Natural killer cell (primary cell): ENCODE data around the gene MAP3K1. TPM values are rescaled to one million over a fixed set of nuclear protein-coding genes. Genes with fewer than 3 reads are reported as not detected.
A peak's percentile ranks its signal among the peaks of the same experiment; 100 is the strongest.

Experiments used
- ATAC-seq, 3 donors: fragments of 150-1000 bp in 2 of 3; fragments of 200-7000 bp in 1 of 3; cut with Tn5 transposase; 1 replicate in 1 of 3; 2 replicates in 2 of 3; pipeline ENCODE4 v1.10.0; 2021; ENCODE audit warnings: mild to moderate bottlenecking in 2 of 3, moderate library complexity in 2 of 3
- DNase-seq, 2 donors: peaks; one replicate each; pipeline versions ENCODE4 v3.0.0 to v3.0.0-alpha.2; 2013 to 2021; ENCODE audit warnings: mixed read lengths in 1 of 2
- H3K27ac ChIP-seq: one replicate; pipeline ENCODE4 v1.5.1; 2013; ENCODE audit warnings: mild to moderate bottlenecking, low read length
- H3K27me3 ChIP-seq: one replicate; pipeline ENCODE4 v1.6.1; 2013; ENCODE audit warnings: low read length; ENCODE audit not compliant: control insufficient read depth, insufficient read depth
- H3K36me3 ChIP-seq: one replicate; pipeline ENCODE4 v1.6.1; 2013; ENCODE audit warnings: low read length; ENCODE audit not compliant: control insufficient read depth, insufficient read depth
- H3K4me1 ChIP-seq: one replicate; pipeline ENCODE4 v1.6.1; 2013; ENCODE audit warnings: low read length; ENCODE audit not compliant: control insufficient read depth, insufficient read depth
- H3K4me3 ChIP-seq: one replicate; pipeline ENCODE4 v1.5.1; 2013; ENCODE audit warnings: low read length
- H3K9me3 ChIP-seq: one replicate; pipeline ENCODE4 v1.6.1; 2013; ENCODE audit warnings: low read length; ENCODE audit not compliant: control insufficient read depth, insufficient read depth
- H3K27ac Mint-ChIP-seq, 2 donors: one replicate each; pipeline ENCODE4 v1.8.0; 2022; ENCODE audit warnings: mild to moderate bottlenecking in 2 of 2, mixed read lengths in 2 of 2, moderate library complexity in 1 of 2
- H3K27me3 Mint-ChIP-seq, 2 donors: one replicate each; pipeline ENCODE4 v1.8.0; 2022; ENCODE audit warnings: low read depth in 2 of 2, mixed read lengths in 2 of 2
- H3K36me3 Mint-ChIP-seq: one replicate; pipeline ENCODE4 v1.8.0; 2022; ENCODE audit warnings: mixed read lengths
- H3K4me1 Mint-ChIP-seq, 2 donors: one replicate each; pipeline ENCODE4 v1.8.0; 2022; ENCODE audit warnings: mixed read lengths in 2 of 2
- H3K4me3 Mint-ChIP-seq: one replicate; pipeline ENCODE4 v1.8.0; 2022; ENCODE audit warnings: mild to moderate bottlenecking, moderate library complexity, mixed read lengths
- H3K9me3 Mint-ChIP-seq, 2 donors: one replicate each; pipeline ENCODE4 v1.8.0; 2022; ENCODE audit warnings: mixed read lengths in 2 of 2
- CTCF ChIP-seq: fragments of 200-600 bp; IDR thresholded peaks from one replicate; pipeline ENCODE4 v1.8.0; 2022; ENCODE audit warnings: antibody characterized with exemption
- WGBS: methylation state at CpG from one replicate; pipeline ENCODE4 v1.1.7; 2013; ENCODE audit warnings: missing lambda C conversion rate; ENCODE audit not compliant: insufficient coverage; 5-methylcytosine and 5-hydroxymethylcytosine counted together
- intact Hi-C: fragments of 100-400 bp; cut with micrococcal nuclease; formaldehyde crosslinking; loops from one replicate; pipeline ENCODE4 v1.14.2; 2022
- total RNA-seq, 4 donors: library from RNA; stranded (reverse); fragments of 120-200 nt in 1 of 4; gene quantifications; one replicate each; pipeline versions ENCODE4 v1.2.3 to v1.2.4, GENCODE V29; 2013 to 2022

Gene MAP3K1
- total RNA-seq, 3 donors from 2014 or later (not counting 1 experiment from before 2014, with no cell fraction given): 27.8 to 35.7 (median 35.5) TPM

DNA sequence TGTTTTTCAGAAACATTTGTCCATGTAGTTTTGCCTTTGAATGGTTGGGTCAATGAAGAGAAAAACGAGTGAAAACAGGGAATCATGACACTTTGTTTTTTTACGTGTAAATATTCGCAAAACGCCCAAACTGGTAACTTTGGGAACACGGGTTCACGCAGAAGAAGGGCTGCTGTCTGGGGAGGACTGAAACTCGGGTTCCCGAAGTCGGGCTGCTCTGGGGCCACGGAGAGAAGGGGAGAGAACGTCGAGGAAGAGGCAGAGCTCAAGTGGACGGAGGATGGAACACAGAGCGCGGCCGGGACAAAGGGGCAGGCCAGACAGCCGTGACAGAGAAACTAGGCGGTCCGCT, 93.6 kb downstream of the MAP3K1 start:
- H3K9me3 ChIP-seq: no peaks in the 10 kb centered on the region
- peak overlapping the region; percentile 78 for H3K27ac ChIP-seq
- Mint-ChIP-seq H3K4me1 (peaks cover 21 to 23% of the 10 kb centered on the region in 2 donors), H3K27me3 (peaks cover 0 to 2% of the 10 kb centered on the region in 2 donors), H3K4me3 (peak overlapping the region; percentile 99), H3K27ac (peak overlapping the region; percentile 90 to 93), H3K9me3 (no peaks in the 10 kb centered on the region), H3K36me3 (no peaks in the 10 kb centered on the region)
- DNase-seq (no peak), ATAC-seq (peak; percentile 36 to 52 (median 37))
- intact Hi-C loops: loop anchor here (2.0 to 5.0 kb wide), 3 partner anchors 44 to 1553 kb away; partner anchors contain the start of genes MAP3K1, MIER3 and PLK2
- WGBS: 1% methylated on average over 19 of the region's 19 CpGs
- peaks cover 10% of the 10 kb centered on the region for H3K4me1 ChIP-seq
- no peaks in the 10 kb centered on the region for H3K36me3 ChIP-seq
- no peak for TF ChIP-seq CTCF
- peak overlapping the region; percentile 58 for H3K4me3 ChIP-seq
- H3K27me3 ChIP-seq: no peaks in the 10 kb centered on the region

DNA sequence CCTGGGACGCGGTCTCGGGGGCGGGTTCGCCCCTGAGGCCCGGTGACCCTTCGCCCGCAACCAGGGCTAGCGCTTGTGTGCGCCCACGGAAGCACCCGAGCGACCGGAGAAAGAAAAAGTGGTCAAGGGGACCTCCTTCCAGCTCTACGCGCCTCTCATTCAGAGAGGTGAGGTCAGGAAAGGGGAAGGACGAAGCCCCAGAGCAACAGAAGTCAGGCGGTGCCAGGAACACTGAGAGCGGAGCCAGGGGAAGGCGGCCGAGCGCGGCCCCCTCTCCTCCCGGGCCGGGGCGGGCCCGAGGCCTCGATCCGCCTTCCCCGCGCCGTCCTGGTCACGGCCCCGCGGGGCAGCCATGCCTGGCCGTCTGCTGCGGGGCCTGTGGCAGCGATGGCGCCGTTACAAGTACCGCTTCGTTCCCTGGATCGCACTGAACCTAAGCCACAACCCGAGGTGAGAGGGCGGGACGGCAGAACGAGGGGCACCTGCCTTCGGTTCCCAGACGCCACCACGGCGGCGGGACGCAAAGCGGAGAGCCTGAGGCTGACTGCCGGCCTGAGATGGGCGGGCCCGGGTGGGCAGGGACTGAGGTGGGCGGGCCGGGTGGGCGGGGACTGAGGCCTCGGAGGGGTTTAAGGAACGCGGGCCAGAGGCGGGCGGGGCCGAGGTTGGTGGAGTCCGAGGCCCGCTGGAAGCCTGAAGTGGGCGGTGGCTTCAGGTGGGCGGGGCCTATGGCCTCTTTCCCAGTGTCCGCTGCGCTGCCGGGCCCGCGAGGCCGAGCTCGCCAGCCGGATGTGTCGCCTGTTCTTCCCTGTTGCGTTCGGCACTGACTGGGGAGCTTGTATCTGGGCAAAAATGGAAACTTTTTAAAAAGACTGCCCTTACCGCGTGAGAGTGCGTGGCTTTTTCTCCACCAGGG, 94.2 kb downstream of the MAP3K1 start, which contains the start of gene SETD9:
TSS of gene SETD9 (plus strand) at position 303 of the 916 bp plus-strand sequence. CDS start at position 353, 50 bp downstream.
- TF ChIP-seq CTCF: no peak
- H3K9me3 Mint-ChIP-seq: no peaks in the 10 kb centered on the region
- ATAC-seq (peak; percentile 82 to 92 (median 85)), DNase-seq (peak; percentile 81 to 92)
- Histone ChIP-seq H3K27me3 (no peaks in the 10 kb centered on the region), H3K4me1 (peaks cover 10% of the 10 kb centered on the region), H3K9me3 (no peaks in the 10 kb centered on the region), H3K36me3 (no peaks in the 10 kb centered on the region), H3K27ac (peak within 1 kb of the TSS; percentile 78), H3K4me3 (peak within 1 kb of the TSS; percentile 58)
- peak within 1 kb of the TSS; percentile 99 for H3K4me3 Mint-ChIP-seq
- H3K4me1 Mint-ChIP-seq: peaks cover 21 to 23% of the 10 kb centered on the region in 2 donors
- under 1% methylated on average over 84 of the region's 84 CpGs for WGBS
- no peaks in the 10 kb centered on the region for H3K27me3 Mint-ChIP-seq
- no peaks in the 10 kb centered on the region for H3K36me3 Mint-ChIP-seq
- peak within 1 kb of the TSS; percentile 90 to 93 for H3K27ac Mint-ChIP-seq
- intact Hi-C loops: loop anchor here (2.0 to 5.0 kb wide), 3 partner anchors 43 to 1553 kb away; partner anchors contain the start of genes MAP3K1, MIER3 and PLK2

DNA sequence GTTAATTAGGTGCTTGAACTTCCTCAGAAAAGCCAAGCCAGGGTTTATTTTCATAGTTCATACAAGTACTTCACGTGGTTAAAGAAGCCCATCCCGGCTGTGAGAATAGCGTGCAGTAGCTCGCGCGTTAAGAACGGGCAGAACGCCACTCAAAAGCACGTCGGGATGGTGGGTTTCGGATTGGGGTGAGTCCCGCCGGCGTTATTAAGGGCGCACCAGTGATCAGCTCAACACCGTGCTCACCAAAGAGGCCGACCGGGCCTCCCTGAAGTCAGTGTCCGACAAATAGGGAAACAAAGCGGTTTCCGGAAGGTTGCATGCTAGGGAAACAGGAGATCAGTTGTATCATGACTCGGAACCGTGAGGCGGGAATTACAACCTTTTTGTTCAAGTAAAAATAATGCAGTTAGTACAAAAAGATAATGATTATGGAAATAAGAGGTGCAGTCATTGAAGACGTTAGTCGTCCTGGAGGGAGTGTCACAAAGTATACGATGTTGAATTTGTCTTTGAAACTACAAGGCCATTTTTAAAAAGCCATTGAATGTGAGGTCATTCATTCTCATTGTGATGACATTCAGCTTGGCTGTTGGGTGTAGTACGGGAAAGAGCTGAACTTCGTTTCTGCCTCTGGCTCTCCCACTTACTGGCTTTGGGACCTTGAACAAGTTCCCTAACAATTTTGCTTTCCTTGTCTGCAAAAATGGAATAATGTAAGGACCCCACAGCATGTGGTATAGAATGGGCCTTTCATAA, 95.0 kb downstream of the MAP3K1 start:
- H3K27me3 ChIP-seq: no peaks in the 10 kb centered on the region
- H3K27ac Mint-ChIP-seq: peak overlapping the region; percentile 90 to 93
- peaks cover 21 to 23% of the 10 kb centered on the region in 2 donors for H3K4me1 Mint-ChIP-seq
- H3K36me3 Mint-ChIP-seq: no peaks in the 10 kb centered on the region
- TF ChIP-seq CTCF: no peak
- peak; percentile 5 to 10 (median 8) for ATAC-seq
- no peaks in the 10 kb centered on the region for H3K9me3 ChIP-seq
- intact Hi-C loops: no loop called here
- peak in 1 of 2 donors; percentile 27 for DNase-seq
- peaks cover 10% of the 10 kb centered on the region for H3K4me1 ChIP-seq
- peak overlapping the region; percentile 78 for H3K27ac ChIP-seq
- no peaks in the 10 kb centered on the region for H3K9me3 Mint-ChIP-seq
- H3K27me3 Mint-ChIP-seq: no peaks in the 10 kb centered on the region
- H3K4me3 ChIP-seq: peak overlapping the region; percentile 58
- H3K36me3 ChIP-seq: no peaks in the 10 kb centered on the region
- 3% methylated on average over 29 of the region's 29 CpGs for WGBS
- peak overlapping the region; percentile 99 for H3K4me3 Mint-ChIP-seq
